GM19351 (cell line): ENCODE data around the gene IL4R.
A peak's percentile ranks its signal among the peaks of the same experiment; 100 is the strongest.
"Not testable (repeated sequence)": the region's sequence is repeated elsewhere in the genome, so short reads cannot be mapped to it uniquely, and the experiment has no call there.

Source experiments
- ATAC-seq: cut with Tn5 transposase; IDR thresholded peaks from one replicate; pipeline ENCODE4 v1.9.1; 2021; ENCODE audit warnings: mild to moderate bottlenecking, moderate library complexity; ENCODE audit not compliant: unreplicated experiment

IL4R gene

DNA sequence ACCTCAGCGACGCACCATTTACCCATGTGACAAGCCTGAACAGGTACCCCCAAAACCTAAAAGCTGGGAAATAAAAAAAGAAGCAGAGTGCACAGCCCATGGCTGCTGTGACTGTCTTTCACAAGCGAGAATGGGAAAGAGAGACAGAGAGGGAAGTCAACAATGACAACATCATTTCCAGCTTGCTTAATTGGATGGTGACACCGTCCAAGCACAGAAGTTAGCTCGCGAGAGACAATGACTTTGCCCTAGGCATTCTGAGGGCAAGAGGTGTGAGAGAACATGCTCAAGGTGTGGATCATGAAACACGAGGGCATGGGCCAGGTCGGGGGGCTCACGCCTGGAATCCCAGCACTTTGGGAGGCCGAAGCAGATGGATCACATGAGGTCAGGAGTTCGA, 25.9 kb upstream of the IL4R start:
- no peak for ATAC-seq

DNA sequence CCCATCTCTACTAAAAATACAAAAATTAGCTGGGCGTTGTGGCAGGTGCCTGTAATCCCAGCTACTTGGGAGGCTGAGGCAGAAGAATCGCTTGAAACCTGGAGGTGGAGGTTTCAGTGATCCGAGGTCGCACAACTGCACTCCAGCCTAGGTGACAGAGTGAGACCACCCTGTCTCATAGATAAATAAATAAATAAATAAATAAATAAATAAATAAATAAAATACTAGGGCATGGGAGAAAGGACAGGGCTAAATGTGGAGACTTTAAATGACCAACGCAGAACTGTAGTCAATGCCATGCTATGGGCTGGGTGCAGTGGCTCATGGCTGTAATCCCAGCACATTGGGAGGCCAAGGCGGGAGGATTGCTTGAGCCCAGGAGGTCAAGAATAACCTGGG, 25.5 kb upstream of the IL4R start:
- ATAC-seq: not testable (repeated sequence)

DNA sequence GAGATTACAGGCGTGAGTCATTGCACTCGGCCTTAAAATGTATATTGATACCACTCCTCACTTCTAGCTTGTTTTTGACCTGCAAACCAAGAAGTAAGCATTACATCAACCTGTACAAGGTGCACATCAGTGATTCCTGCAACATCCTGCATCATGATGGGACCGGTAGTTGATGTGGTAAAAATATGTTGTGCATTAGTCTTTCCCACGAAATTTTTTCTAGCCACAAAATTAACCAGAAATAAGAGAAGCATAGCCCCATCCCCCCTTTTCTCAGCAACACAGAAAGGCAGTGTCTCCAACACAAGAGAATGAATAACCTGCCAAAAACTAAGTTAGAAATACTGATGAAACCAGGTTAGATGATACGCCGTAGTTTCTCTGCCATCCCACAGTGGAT, 24.1 kb upstream of the IL4R start:
- no peak for ATAC-seq

DNA sequence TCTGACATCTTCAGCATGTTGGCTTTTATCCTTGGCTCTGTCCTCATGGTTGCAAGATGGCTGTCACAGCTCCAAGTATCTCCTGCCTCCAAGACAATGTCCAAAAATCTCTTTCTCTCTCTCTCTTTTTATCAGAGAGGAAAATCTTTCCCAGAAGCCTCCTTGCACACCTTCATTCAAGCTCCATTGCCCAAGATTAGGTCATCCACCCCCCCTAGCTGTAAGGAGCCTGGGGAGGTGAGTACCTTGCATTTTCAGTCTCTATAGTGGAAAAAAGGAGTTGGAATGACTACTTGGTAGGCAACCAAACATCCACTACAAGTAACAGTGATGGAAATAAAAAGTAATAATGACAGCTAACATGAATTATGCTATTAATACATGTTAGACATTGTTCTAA, 23.2 kb upstream of the IL4R start:
- ATAC-seq: no peak

DNA sequence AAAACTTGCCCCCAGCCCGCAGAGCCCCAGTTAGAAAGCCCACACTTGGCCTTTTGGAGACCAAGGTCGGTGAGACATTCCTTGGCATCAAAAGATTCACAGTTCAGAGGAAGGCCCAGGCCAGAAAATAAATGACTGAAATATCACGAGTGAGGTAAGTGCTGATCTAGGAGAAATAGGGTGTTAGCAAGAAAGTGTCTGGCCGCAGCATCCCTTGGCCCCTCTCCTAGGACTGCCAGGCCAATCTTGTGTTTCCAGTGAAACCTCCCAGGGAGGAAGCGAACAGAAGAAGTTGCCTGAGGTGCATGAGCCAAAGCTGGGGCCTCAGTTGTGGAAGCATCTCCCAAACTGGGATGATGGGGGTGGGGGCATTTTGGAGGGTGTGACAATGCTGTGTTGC, 22.7 kb upstream of the IL4R start:
- ATAC-seq: no peak

DNA sequence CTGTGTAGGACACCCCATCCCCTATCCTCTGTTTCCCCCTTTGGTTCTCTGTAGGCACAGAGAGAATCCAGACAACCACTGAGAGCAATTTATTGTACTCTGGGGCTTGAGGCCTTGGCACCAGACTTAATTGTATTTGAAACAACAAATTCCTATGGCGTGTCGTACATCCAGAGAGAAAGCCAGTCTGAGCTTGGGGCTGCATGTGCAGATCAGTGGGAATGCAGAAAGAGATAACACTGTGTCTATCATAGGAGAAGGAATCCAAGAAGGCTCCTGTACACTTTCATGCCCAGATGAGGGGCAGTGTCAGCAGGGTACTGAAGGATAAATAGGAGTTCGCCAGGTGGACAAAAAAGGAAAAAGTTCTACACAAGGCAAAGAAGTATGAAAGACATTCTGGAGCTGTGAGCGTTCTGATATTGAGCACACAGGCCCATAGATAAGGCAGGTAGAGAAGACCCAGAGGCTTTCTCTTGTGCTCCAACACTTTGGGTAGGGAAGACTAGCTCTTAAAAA, 22.0 kb upstream of the IL4R start:
- no peak for ATAC-seq

DNA sequence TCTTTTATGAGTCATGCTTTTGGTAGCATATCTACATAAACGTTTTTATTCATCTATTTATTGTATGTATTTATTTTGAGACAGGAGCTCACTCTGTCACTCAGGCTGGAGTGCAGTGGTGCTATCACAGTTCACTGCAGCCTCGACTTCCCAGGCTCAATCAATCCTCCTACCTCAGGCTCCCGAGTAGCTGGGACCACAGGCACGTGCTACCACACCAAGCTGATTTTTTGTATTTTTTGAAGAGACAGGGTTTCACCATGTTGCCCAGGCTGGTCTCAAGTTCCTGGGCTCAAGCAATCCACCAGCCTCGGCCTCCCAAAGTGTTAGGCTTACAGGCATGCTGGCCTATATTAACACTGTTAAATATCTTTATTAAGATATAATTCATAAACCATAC, 20.4 kb upstream of the IL4R start:
- ATAC-seq: no peak

DNA sequence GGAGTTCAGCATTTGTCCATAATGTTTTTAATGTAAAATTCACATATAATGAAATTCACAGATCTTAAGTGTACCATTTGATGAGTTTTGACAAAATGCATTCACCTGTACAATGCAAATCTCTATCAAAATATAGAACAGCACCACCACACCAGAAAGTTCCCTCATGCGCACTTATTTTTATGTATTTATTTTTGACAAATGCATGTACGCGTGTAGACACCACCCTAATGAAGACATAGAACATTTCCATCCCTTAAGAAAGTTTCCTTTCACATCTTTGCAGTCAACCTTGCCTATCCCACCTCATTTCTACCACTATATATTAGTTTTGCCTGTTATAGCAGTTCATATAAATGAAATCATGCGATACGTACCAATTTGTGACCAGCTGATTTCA, 15.6 kb upstream of the IL4R start:
- ATAC-seq: no peak

DNA sequence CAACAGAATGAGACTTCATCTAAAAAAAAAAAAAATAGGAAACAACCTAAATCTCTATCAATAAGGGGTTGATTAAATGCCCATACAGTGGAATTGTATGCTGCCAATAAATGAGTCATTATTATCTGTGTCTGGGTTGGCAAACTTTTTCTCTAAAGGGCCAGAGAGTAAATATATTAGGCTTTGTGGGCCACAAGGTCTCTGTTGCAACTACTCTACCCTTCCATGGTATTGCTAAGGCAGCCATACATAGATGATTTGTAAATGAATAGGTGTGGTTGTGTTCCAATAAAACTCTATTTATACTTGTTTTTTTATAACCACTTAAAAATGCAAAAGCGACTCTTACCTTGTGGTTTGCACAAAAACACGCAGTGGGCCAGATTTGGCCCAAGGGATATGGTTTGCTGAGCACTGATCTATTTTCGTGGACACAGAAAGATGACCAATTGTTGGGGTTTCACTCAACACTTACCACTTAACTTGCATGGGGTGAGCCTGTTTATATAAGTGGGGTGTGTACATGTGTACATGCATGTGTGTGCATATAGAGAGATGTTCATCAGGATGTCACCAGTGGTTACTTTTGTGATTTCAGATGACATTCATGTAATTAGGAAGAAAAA, 12.4 kb upstream of the IL4R start:
- peak; percentile 83 for ATAC-seq

DNA sequence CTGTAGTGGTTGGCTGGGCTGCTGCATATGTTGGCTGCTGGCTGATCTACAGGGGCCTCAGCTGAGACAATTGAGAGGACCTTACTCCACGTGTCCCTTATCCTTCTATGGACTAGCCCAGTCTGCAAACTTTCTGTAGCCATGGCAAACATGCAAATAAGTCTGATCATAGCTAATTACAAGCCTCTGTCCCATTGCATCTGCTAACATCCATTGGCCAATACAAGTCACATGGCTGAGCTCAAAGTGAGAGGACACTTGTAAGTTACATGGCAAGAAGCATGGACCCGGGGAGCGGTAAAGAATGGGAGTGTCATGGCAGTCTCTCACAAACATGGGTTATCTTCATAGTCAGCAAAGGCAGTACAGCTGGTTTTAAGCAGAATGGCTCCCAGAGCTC, 11.6 kb upstream of the IL4R start:
- no peak for ATAC-seq

DNA sequence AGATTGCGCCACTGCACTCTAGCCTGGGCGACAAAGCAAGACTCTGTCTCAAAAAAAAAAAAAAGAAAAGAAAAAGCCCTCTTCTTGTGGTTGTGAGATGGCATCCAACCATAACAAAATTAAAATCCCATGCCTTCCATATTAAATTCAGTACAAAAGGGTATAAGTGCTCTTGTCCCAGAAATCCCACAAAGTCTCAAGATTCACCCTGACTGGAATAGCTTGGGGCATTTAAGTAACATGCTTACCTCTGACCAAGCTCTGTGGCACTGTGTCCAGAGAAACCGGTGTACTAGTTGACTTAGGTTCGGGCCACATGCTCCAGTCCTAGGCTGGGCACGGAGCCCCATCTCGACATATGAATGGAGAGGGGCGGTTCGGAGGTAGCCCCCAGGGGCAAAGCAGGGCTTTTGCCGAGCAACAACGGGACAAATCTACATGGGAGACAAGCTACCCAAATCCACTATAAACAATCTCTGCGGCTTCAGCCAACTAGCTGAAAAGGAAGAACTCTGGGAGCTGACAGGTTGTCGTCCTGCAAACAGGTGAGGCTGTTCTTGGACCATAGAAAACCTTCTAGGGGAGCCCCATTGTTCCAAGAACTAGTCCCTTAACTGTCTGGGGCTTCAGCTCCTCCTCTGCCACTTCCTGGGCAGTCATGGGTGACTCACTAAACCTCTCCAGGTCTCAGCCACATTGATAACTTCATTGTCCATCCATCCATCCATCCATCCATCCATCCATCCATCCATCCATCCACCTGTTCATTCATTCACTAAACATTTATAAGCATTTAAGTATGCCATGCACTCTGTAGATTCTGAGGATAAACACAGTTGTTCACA, 10.3 kb upstream of the IL4R start:
- ATAC-seq: no peak

DNA sequence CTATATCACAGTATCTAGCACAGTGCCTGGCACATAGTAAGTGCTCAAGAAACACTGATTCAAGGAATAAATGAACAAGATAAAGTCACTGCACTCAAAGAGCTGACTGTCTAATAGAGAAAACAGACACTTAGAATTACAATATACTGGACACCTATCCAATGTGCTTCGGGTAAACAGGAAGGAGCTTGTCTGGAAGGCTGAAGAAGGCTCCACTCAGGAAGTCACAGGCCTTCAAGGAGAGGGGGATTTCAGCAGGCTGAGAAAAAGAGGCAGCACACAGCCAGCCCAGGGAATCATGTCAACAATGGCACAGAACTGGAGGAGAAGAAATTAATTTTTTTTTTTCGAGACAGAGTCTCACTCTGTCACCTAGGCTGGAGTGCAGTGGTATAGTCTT, 9.7 kb upstream of the IL4R start:
- ATAC-seq: no peak

DNA sequence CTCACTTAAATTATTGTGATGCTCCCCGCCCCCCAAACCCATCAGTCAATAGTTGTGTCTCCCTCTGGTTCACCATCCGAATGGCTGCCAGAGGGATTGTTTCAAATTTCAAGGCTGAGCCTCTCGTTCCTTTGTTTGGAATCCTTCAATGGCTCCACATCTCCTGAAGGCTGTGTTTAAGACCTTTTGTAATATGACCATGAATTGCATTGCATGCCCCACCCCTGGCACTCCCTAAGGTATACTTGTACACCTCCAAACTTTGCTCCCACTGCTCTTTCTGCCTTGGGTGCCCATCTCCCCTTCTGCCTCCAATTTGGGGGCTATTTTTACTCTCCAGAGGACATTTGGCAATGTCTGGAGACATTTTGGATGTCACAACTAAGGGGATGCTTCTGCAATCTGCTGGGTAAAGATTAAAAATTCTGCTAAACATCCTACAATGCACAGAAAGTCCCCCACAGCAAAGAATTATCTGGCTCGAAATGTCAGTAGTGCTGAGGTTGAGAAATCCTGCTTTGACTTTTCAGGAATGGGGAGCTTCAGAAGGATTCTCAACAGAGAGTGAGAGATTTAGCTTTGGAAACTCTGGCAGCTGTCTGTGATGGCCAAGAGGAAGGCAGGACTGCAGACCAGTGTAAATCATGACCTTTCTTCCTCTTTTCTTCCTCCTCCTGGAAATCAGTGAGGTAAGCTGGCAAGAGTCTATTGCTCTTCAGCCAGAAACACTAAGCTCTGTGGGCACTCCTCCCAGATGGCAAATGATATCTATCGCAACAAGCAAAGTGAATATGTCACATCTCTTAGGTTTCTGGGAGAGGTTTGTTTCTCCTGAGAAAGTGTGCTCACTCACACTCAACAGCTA, 8.7 kb upstream of the IL4R start:
- ATAC-seq: no peak

DNA sequence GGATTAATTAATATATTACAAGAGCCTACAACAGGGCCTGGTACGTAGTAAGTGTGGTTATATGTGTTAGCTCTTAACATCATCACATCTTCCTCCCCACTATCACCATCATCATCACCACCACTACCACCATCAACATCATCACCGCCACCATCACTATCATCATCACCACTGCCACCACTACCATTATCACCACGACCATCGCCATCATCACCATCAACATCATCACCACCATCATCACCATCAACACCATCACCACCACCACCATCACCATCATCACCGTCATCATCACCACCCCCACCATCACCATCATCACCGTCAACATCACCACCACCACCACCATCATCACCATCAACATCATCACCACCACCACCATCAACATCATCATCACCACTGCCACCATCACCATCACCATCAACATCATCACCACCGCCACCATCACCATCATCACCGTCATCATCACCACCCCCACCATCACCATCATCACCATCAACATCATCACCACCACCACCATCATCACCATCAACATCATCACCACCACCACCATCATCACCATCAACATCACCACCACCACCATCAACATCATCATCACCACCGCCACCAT, 7.8 kb upstream of the IL4R start:
- no peak for ATAC-seq

DNA sequence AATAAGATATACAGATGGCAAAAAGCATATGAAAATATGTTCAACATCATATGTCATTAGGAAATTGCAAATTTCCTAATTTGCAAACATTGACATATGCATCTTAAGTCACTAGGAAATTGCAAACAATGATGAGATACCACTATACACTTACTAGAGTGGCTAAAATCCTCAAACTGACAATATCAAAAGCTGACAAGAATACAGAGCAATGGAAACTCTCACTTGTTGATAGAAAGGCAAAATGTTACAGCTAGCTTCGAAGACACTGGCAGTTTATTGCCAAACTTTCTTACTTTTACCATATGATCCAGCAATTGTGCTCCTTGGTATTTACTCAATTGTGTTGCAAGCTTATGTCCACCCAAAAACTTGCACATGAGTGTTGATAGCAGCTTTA, 5.0 kb upstream of the IL4R start:
- ATAC-seq: no peak

DNA sequence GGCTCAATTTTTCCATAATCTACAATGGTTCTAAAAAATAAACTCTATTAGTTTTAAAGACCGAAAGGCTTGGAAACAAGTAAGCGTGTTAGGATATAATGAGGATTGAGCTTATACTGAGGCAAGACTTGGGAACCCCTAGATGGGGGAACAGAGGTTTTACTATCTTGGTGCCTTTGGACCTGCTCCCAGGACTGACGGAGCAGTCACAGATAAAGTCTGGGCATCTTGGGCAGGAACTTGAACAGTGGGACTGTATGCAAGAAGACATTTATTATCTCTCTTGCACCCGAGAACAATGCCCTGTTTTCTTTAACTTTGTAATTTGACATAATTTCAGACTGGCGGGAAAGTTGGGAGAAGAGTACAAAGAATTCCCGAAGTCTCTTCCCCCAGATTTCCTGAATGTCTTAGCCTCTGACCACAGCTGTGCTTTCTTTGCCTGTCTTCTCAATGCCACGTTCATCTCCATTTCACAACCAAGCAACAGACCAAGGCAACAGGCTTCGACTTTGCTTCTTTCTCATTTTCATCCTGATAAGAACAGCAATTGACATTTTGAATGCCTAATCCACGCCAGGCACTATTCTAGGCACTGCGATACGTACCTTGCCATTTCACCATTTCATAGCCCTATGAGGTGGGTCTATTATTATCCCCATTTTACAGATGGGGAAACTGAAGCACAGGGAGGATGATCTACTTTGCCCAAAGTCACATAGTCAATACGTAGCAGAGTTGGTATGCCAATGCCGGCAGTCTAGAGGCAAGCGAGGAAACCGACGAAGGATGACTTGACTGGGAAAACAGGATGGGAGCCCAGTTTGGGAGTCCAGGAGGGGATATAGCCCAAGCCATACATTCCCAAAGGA, 3.0 kb upstream of the IL4R start:
- ATAC-seq: no peak

DNA sequence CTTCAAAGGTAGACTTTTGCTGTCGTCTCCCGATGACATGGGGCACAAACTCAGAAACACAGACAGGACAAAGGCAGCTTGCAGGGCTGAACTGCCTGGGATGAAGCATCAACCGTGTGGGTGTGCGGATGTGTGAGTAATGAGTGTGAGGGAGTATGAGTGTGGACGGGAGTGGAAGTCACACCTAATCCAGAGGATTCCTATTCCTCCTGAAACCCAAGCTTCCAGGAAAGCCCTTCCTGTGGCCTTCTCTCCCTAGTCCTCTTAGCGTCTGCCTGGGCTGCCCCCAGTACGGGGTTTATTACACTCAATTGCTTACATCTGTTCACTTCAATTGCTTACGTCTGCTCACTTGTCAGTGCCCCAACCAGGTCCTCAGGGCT, 2.3 kb upstream of the IL4R start:
- no peak for ATAC-seq

DNA sequence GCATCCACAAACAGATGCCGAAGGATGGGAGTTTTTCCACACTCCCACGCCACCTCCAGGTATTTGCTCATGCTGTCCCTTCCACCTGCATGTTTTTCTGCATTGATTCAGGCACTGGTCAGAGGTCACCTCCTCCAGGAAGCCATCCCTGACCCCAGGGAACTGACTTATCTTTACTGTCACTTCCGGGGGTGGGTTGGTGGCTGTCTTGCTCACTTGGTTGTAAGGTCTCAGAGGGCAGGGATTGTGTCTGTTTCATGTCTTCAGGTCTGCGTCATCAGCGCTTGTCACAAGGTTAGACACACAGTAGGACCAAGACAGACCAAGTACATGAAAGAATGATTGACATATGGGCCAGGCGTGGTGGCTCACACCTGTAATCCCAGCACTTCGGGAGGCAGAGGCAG, 1.9 kb upstream of the IL4R start:
- no peak for ATAC-seq

DNA sequence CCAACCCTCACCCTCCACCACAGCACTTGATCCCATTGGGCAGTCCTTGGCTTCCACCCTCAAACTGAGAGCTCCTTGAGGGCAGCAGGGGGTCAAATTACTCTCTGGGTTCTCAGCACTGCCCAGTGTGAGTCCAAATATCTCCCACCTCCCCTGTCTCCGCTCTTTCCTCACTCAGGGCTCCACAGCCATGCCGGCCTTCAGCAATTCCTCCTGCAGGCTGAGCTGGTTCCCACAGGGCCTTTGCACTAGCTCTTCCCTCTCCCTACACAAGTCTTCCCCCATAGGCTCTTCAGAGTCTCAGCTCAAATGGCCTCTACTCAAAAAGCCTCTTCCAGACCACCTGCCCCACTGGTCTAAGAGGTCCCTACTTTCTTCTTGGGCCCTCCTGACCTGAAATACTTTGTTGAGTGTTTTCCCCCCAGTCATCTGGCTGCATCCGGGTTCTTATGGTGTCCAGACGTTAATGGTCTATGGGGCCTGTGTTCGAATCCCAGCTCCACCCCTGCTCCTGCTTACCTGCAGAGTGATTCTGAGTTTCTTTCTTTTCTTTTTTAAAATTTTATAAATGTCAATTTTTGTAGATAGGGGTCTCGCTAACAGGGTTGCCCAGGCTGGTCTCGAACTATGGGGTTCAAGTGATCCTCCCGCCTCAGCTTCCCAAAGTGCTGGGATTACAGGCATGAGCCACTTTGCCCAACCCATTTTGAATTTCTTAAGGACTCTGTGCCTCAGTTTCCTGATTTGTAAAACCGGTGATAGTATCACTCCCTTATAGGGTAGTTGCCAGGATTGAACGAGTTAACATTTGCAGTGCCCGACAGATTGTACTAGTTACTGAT, 973 bp upstream of the IL4R start:
- no peak for ATAC-seq
